NOMO-1 treated with DMSO at 0.1 percent for 48 hours (cell line): Measurements from ENCODE around the gene NPVF.

Source experiments
- DNase-seq: peaks from one replicate; lab custom pipeline; 2025; ENCODE audit not compliant: unreplicated experiment; lab: John Stamatoyannopoulos, UW

NPVF gene

GRCh38 chr7:25235471-25235870, 7.2 kb upstream of the NPVF start:
- no peak for DNase-seq

GRCh38 chr7:25234336-25234735, 6.0 kb upstream of the NPVF start:
- DNase-seq, result no peak

GRCh38 chr7:25223206-25223605, 5.1 kb downstream of the NPVF start:
- no peak for DNase-seq

GRCh38 chr7:25222666-25223065, 5.6 kb downstream of the NPVF start:
- DNase-seq, result no peak

- DNase-seq, result no peak
Measured at GRCh38 chr7:25221009-25221408, 7.3 kb downstream of the NPVF start.

- DNase-seq, result no peak
Measured at GRCh38 chr7:25218191-25218590, 10.1 kb downstream of the NPVF start.

- DNase-seq, result peak; percentile 42
Measured at GRCh38 chr7:25216837-25217236, 11.4 kb downstream of the NPVF start.

- no peak for DNase-seq
Measured at GRCh38 chr7:25215694-25216335, 12.5 kb downstream of the NPVF start.

- DNase-seq, result no peak
Measured at GRCh38 chr7:25208525-25209221, 19.6 kb downstream of the NPVF start.

- DNase-seq, result no peak
Measured at GRCh38 chr7:25207887-25208286, 20.4 kb downstream of the NPVF start.

- DNase-seq, result no peak
Measured at GRCh38 chr7:25206765-25207164, 21.5 kb downstream of the NPVF start.

- no peak for DNase-seq
Measured at GRCh38 chr7:25196132-25196896, 32.0 kb downstream of the NPVF start.

- no peak for DNase-seq
Measured at GRCh38 chr7:25194036-25194435, 34.2 kb downstream of the NPVF start.

- no peak for DNase-seq
Measured at GRCh38 chr7:25192043-25192442, 36.2 kb downstream of the NPVF start.

- no peak for DNase-seq
Measured at GRCh38 chr7:25189197-25189596, 39.1 kb downstream of the NPVF start.

- DNase-seq, result peak; percentile 14
Measured at GRCh38 chr7:25187932-25188331, 40.4 kb downstream of the NPVF start.

- no peak for DNase-seq
Measured at GRCh38 chr7:25186436-25186835, 41.9 kb downstream of the NPVF start.

GRCh38 chr7:25181532-25181931, 46.8 kb downstream of the NPVF start:
- no peak for DNase-seq

- no peak for DNase-seq
Measured at GRCh38 chr7:25180946-25181345, 47.3 kb downstream of the NPVF start.

GRCh38 chr7:25180592-25180923, 47.7 kb downstream of the NPVF start:
- no peak for DNase-seq

GRCh38 chr7:25179771-25180591, 48.3 kb downstream of the NPVF start:
- peak; percentile 93 for DNase-seq
